Mesendoderm (in vitro differentiated cells): ENCODE data around the gene PPP2R5B.

Experiments
- DNase-seq: peaks from one replicate; pipeline ENCODE4 v3.0.0; 2013
- H2AK5ac ChIP-seq: 2 replicates; pipeline ENCODE4 v1.6.1; 2013; ENCODE audit warnings: low read length, inconsistent platforms
- H2BK120ac ChIP-seq: 2 replicates; pipeline ENCODE4 v1.6.1; 2013; ENCODE audit warnings: low read depth, mild to moderate bottlenecking, low read length, moderate library complexity, mixed read lengths
- H2BK15ac ChIP-seq: replicated peaks from 2 replicates; pipeline ENCODE4 v1.6.1; 2013; ENCODE audit warnings: low read depth, mild to moderate bottlenecking, moderate library complexity
- H2BK5ac ChIP-seq: 2 replicates; pipeline ENCODE4 v1.6.1; 2013; ENCODE audit warnings: low read length, inconsistent platforms
- H3K18ac ChIP-seq: 2 replicates; pipeline ENCODE4 v1.6.1; 2013; ENCODE audit warnings: mild to moderate bottlenecking, low read length, mixed read lengths
- H3K23ac ChIP-seq: one replicate; pipeline ENCODE4 v1.6.1; 2013; ENCODE audit warnings: low read length
- H3K27ac ChIP-seq: 2 replicates; pipeline ENCODE4 v1.5.1; 2013; ENCODE audit warnings: low read depth, mild to moderate bottlenecking, inconsistent platforms, low read length, moderate library complexity
- H3K27me3 ChIP-seq: 2 replicates; pipeline ENCODE4 v1.6.1; 2013; ENCODE audit warnings: low read length, control low read depth, mild to moderate bottlenecking, inconsistent platforms; ENCODE audit not compliant: insufficient read depth, poor library complexity
- H3K36me3 ChIP-seq: 2 replicates; pipeline ENCODE4 v1.6.1; 2013; ENCODE audit warnings: low read length, inconsistent platforms; ENCODE audit not compliant: control insufficient read depth, insufficient read depth
- H3K4ac ChIP-seq: one replicate; pipeline ENCODE4 v1.6.1; 2013; ENCODE audit warnings: low read depth, mild to moderate bottlenecking, low read length, moderate library complexity
- H3K4me1 ChIP-seq: 2 replicates; pipeline ENCODE4 v1.6.1; 2013; ENCODE audit warnings: low read depth, low read length, inconsistent platforms; ENCODE audit not compliant: control insufficient read depth
- H3K4me2 ChIP-seq: 2 replicates; pipeline ENCODE4 v1.6.1; 2013; ENCODE audit warnings: low read length
- H3K4me3 ChIP-seq: 2 replicates; pipeline ENCODE4 v1.5.1; 2013; ENCODE audit warnings: mild to moderate bottlenecking, low read length
- H3K56ac ChIP-seq: one replicate; pipeline ENCODE4 v1.6.1; 2013; ENCODE audit warnings: low read length
- H3K79me1 ChIP-seq: 2 replicates; pipeline ENCODE4 v1.6.1; 2013; ENCODE audit warnings: low read length, inconsistent platforms
- H3K79me2 ChIP-seq: 2 replicates; pipeline ENCODE4 v1.6.1; 2013; ENCODE audit warnings: mild to moderate bottlenecking, low read length; ENCODE audit not compliant: control insufficient read depth, insufficient read depth
- H3K9ac ChIP-seq: 2 replicates; pipeline ENCODE4 v1.6.1; 2013; ENCODE audit warnings: low read length, inconsistent platforms
- H4K5ac ChIP-seq: one replicate; pipeline ENCODE4 v1.6.1; 2013; ENCODE audit warnings: low read length
- H4K8ac ChIP-seq: one replicate; pipeline ENCODE4 v1.6.1; 2013; ENCODE audit warnings: low read depth, mild to moderate bottlenecking, control low read depth, low read length, moderate library complexity
- WGBS: extraction: QIAGEN DNeasy Blood & Tissue Kit; methylation state at CpG from one replicate; pipeline ENCODE4 v1.1.7; 2013; ENCODE audit warnings: low lambda C conversion rate, missing lambda C conversion rate; ENCODE audit not compliant: insufficient coverage; ENCODE audit errors: extremely low coverage; 5-methylcytosine and 5-hydroxymethylcytosine counted together

Gene PPP2R5B

GRCh38 chr11:64891880-64892279, 32.6 kb upstream of the PPP2R5B start:
- Histone ChIP-seq H3K79me2 (no peaks in the 10 kb centered on the region), H2BK120ac (no peak overlapping the region), H3K4ac (no peak overlapping the region), H3K4me2 (no peak overlapping the region), H3K23ac (no peak overlapping the region), H4K5ac (no peak overlapping the region), H3K36me3 (peaks cover 1% of the 10 kb centered on the region), H3K27ac (no peak overlapping the region), H2BK5ac (no peak overlapping the region), H3K9ac (no peak overlapping the region), H2BK15ac (no peak overlapping the region), H3K56ac (no peak overlapping the region), H3K18ac (no peak overlapping the region), H3K4me3 (no peak overlapping the region), H3K4me1 (no peaks in the 10 kb centered on the region), H3K27me3 (no peaks in the 10 kb centered on the region), H2AK5ac (no peak overlapping the region), H4K8ac (no peak overlapping the region), H3K79me1 (no peaks in the 10 kb centered on the region)
- no peak for DNase-seq
- WGBS: no CpG with 5 or more reads among the region's 5 CpGs

GRCh38 chr11:64892411-64892831, 32.1 kb upstream of the PPP2R5B start:
- no peak overlapping the region for H2BK15ac ChIP-seq
- no CpG with 5 or more reads among the region's 11 CpGs for WGBS
- H3K27me3 ChIP-seq: no peaks in the 10 kb centered on the region
- H3K36me3 ChIP-seq: peaks cover 1% of the 10 kb centered on the region
- no peak overlapping the region for H3K9ac ChIP-seq
- H3K4me3 ChIP-seq: no peak overlapping the region
- no peak for DNase-seq
- H3K79me1 ChIP-seq: no peaks in the 10 kb centered on the region
- no peak overlapping the region for H3K56ac ChIP-seq
- no peaks in the 10 kb centered on the region for H3K4me1 ChIP-seq
- H3K79me2 ChIP-seq: no peaks in the 10 kb centered on the region
- H2AK5ac ChIP-seq: no peak overlapping the region
- no peak overlapping the region for H2BK5ac ChIP-seq
- H2BK120ac ChIP-seq: no peak overlapping the region
- no peak overlapping the region for H3K23ac ChIP-seq
- no peak overlapping the region for H3K18ac ChIP-seq
- H3K4ac ChIP-seq: no peak overlapping the region
- no peak overlapping the region for H3K27ac ChIP-seq
- no peak overlapping the region for H4K5ac ChIP-seq
- no peak overlapping the region for H3K4me2 ChIP-seq
- no peak overlapping the region for H4K8ac ChIP-seq

GRCh38 chr11:64892838-64893193, 31.7 kb upstream of the PPP2R5B start:
- Histone ChIP-seq H4K5ac (no peak overlapping the region), H3K79me2 (no peaks in the 10 kb centered on the region), H3K18ac (no peak overlapping the region), H3K4me2 (no peak overlapping the region), H2AK5ac (no peak overlapping the region), H3K56ac (no peak overlapping the region), H3K4ac (no peak overlapping the region), H3K27ac (no peak overlapping the region), H2BK120ac (no peak overlapping the region), H4K8ac (no peak overlapping the region), H3K4me3 (no peak overlapping the region), H3K79me1 (no peaks in the 10 kb centered on the region), H3K9ac (no peak overlapping the region), H3K4me1 (no peaks in the 10 kb centered on the region), H2BK15ac (no peak overlapping the region), H3K23ac (no peak overlapping the region), H3K36me3 (peaks cover 1% of the 10 kb centered on the region), H2BK5ac (no peak overlapping the region), H3K27me3 (no peaks in the 10 kb centered on the region)
- no CpG with 5 or more reads among the region's 10 CpGs for WGBS
- no peak for DNase-seq

- H3K9ac ChIP-seq: no peak overlapping the region
- H3K4me1 ChIP-seq: no peaks in the 10 kb centered on the region
- H2BK15ac ChIP-seq: no peak overlapping the region
- H3K23ac ChIP-seq: no peak overlapping the region
- H3K79me1 ChIP-seq: no peaks in the 10 kb centered on the region
- H2BK5ac ChIP-seq: no peak overlapping the region
- H3K56ac ChIP-seq: no peak overlapping the region
- H3K4me3 ChIP-seq: no peak overlapping the region
- no peaks in the 10 kb centered on the region for H3K27me3 ChIP-seq
- H3K18ac ChIP-seq: no peak overlapping the region
- no peak overlapping the region for H2BK120ac ChIP-seq
- no peak overlapping the region for H3K4ac ChIP-seq
- no CpG with 5 or more reads among the region's 25 CpGs for WGBS
- DNase-seq: no peak
- H4K5ac ChIP-seq: no peak overlapping the region
- H3K79me2 ChIP-seq: no peaks in the 10 kb centered on the region
- peaks cover 1% of the 10 kb centered on the region for H3K36me3 ChIP-seq
- H3K4me2 ChIP-seq: no peak overlapping the region
- H2AK5ac ChIP-seq: no peak overlapping the region
- H4K8ac ChIP-seq: no peak overlapping the region
- no peak overlapping the region for H3K27ac ChIP-seq
Measured at GRCh38 chr11:64893194-64894069, 31.1 kb upstream of the PPP2R5B start.

- Histone ChIP-seq H2BK5ac (no peak overlapping the region), H3K18ac (no peak overlapping the region), H3K27me3 (no peaks in the 10 kb centered on the region), H2AK5ac (no peak overlapping the region), H3K4me3 (no peak overlapping the region), H3K79me1 (no peaks in the 10 kb centered on the region), H4K8ac (no peak overlapping the region), H4K5ac (no peak overlapping the region), H3K56ac (peak overlapping the region; percentile 65), H3K36me3 (peaks cover 1% of the 10 kb centered on the region), H3K4me1 (no peaks in the 10 kb centered on the region), H3K79me2 (no peaks in the 10 kb centered on the region), H2BK15ac (no peak overlapping the region), H3K4ac (no peak overlapping the region), H3K27ac (no peak overlapping the region), H3K23ac (no peak overlapping the region), H3K4me2 (no peak overlapping the region), H3K9ac (no peak overlapping the region), H2BK120ac (no peak overlapping the region)
- peak; percentile 77 for DNase-seq
- WGBS: no CpG with 5 or more reads among the region's 14 CpGs
Measured at GRCh38 chr11:64894070-64894811, 30.2 kb upstream of the PPP2R5B start.
